Esophagus squamous epithelium (tissue), 4 donors: ENCODE measurements around the gene AGR2.

Source experiments
- POLR2A ChIP-seq, 4 donors: fragments of 450-650 bp; IDR thresholded peaks; one replicate each; pipeline ENCODE4 v1.6.1; 2017; ENCODE audit warnings: antibody characterized with exemption in 4 of 4, mild to moderate bottlenecking in 4 of 4, moderate library complexity in 3 of 4
- TF ChIP-seq, protein P1 (sequence below), 6 experiments: fragments of 450-650 bp in 4 of 6; fragments of 200-600 bp in 2 of 6; sonication (generic) in 2 of 6; IDR thresholded peaks; one replicate each; pipeline ENCODE4 v1.5.1; 2016 to 2019; ENCODE audit warnings: antibody characterized with exemption in 6 of 6, mild to moderate bottlenecking in 4 of 6, moderate library complexity in 4 of 6

DNA sequence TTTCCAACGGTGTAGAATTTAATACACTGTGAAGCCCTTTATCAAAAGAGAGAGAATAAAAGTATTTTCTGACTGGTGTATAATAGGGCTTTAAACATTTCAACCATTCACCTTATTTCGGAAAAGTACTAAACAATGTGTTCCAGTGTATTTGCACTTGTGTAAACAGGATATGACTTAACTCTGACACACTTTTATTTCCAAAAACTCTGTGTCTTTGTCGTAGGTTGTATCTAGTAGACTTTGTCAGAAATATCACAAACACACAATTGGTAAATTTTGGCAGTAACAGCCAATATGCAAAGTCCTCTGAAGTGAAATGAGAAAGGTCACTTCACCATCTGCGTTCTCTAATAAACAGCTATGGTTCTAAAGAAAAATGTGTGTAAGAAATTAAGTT lies 61.6 kb downstream of the AGR2 start:
- TF ChIP-seq, protein P1, sequence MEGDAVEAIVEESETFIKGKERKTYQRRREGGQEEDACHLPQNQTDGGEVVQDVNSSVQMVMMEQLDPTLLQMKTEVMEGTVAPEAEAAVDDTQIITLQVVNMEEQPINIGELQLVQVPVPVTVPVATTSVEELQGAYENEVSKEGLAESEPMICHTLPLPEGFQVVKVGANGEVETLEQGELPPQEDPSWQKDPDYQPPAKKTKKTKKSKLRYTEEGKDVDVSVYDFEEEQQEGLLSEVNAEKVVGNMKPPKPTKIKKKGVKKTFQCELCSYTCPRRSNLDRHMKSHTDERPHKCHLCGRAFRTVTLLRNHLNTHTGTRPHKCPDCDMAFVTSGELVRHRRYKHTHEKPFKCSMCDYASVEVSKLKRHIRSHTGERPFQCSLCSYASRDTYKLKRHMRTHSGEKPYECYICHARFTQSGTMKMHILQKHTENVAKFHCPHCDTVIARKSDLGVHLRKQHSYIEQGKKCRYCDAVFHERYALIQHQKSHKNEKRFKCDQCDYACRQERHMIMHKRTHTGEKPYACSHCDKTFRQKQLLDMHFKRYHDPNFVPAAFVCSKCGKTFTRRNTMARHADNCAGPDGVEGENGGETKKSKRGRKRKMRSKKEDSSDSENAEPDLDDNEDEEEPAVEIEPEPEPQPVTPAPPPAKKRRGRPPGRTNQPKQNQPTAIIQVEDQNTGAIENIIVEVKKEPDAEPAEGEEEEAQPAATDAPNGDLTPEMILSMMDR (IDR thresholded peaks at IDR 0.05), result no peak
- no peak for TF ChIP-seq POLR2A (IDR thresholded peaks at IDR 0.05)
